MM.1S (cell line): ENCODE measurements around the gene CDH22.

Source experiments
- DNase-seq: peaks from one replicate; pipeline ENCODE4 v3.0.0-alpha.2; 2015
- H2AFZ ChIP-seq: fragments of 300-600 bp; sonication (generic); 2 replicates; pipeline ENCODE4 v1.6.0; 2016; ENCODE audit warnings: antibody characterized with exemption, low read length
- H3F3A ChIP-seq: fragments of 300-600 bp; sonication (generic); 2 replicates; pipeline ENCODE4 v1.6.1; 2016; ENCODE audit warnings: mild to moderate bottlenecking, antibody characterized with exemption, low read length, moderate library complexity, mixed read lengths; ENCODE audit not compliant: insufficient read depth
- H3K27ac ChIP-seq: fragments of 300-600 bp; sonication (generic); 2 replicates; pipeline ENCODE4 v1.5.1; 2016; ENCODE audit warnings: mild to moderate bottlenecking, low read length
- H3K27me3 ChIP-seq: fragments of 300-600 bp; sonication (generic); replicated peaks from 2 replicates; pipeline ENCODE4 v1.6.0; 2016; ENCODE audit warnings: low read length; ENCODE audit not compliant: insufficient read depth
- H3K36me3 ChIP-seq: fragments of 300-600 bp; sonication (generic); replicated peaks from 2 replicates; pipeline ENCODE4 v1.6.1; 2016; ENCODE audit warnings: mild to moderate bottlenecking, low read length, mixed read lengths; ENCODE audit not compliant: insufficient read depth
- H3K4me1 ChIP-seq: fragments of 300-600 bp; sonication (generic); 2 replicates; pipeline ENCODE4 v1.6.1; 2016; ENCODE audit warnings: low read length, mixed read lengths
- H3K4me2 ChIP-seq: fragments of 300-600 bp; sonication (generic); 2 replicates; pipeline ENCODE4 v1.6.0; 2016; ENCODE audit warnings: low read depth, low read length
- H3K4me3 ChIP-seq: fragments of 300-600 bp; sonication (generic); 2 replicates; pipeline ENCODE4 v1.5.1; 2016; ENCODE audit warnings: low read length, mixed read lengths
- H3K79me2 ChIP-seq: fragments of 300-600 bp; sonication (generic); 2 replicates; pipeline ENCODE4 v1.6.1; 2016; ENCODE audit warnings: mixed run types, low read length, mixed read lengths
- H3K9ac ChIP-seq: fragments of 300-600 bp; sonication (generic); 2 replicates; pipeline ENCODE4 v1.6.1; 2016; ENCODE audit warnings: low read length, mixed read lengths
- H3K9me2 ChIP-seq: fragments of 300-600 bp; sonication (generic); replicated peaks from 2 replicates; pipeline ENCODE4 v1.6.1; 2016; ENCODE audit warnings: mild to moderate bottlenecking, low read length, mixed read lengths; ENCODE audit not compliant: insufficient read depth
- H3K9me3 ChIP-seq: fragments of 300-600 bp; sonication (generic); replicated peaks from 2 replicates; pipeline ENCODE4 v1.6.1; 2016; ENCODE audit warnings: mild to moderate bottlenecking, low read length, mixed read lengths; ENCODE audit not compliant: insufficient read depth
- H4K20me1 ChIP-seq: fragments of 300-600 bp; sonication (generic); 2 replicates; pipeline ENCODE4 v1.6.1; 2016; ENCODE audit warnings: mild to moderate bottlenecking, low read length, moderate library complexity, mixed read lengths; ENCODE audit not compliant: insufficient read depth
- CTCF ChIP-seq: fragments of 300-600 bp; sonication (generic); IDR thresholded peaks from 2 replicates; pipeline ENCODE4 v1.5.1; 2016; ENCODE audit warnings: antibody characterized with exemption, low read length, mixed read lengths
- EZH2 ChIP-seq: fragments of 300-600 bp; sonication (generic); optimal IDR thresholded peaks from 2 replicates; pipeline ENCODE3; 2017; ENCODE audit warnings: low read depth, mild to moderate bottlenecking, antibody characterized with exemption, low read length, mixed read lengths
- EZH2phosphoT487 ChIP-seq: fragments of 300-600 bp; sonication (generic); IDR thresholded peaks from 2 replicates; pipeline ENCODE4 v1.6.1; 2018; ENCODE audit warnings: antibody characterized with exemption, low read length

Gene CDH22

DNA sequence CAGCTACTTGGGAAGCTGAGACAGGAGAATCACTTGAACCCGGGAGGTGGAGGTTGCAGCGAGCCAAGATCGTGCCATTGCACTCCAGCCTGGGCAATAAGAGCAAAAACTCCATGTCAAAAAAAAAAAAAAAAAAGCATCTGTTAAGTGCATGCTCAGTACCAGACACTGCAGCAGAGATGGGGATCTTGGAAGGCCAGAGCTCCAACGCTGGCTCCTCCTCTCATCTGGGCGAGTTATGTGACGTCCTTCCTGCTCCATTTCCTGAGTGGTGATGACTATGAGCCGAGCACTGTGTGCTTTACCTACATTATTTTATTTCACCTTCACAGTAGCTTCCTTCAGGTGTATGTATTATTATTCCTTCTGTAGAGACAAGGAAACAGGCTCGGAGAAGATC, 38.5 kb upstream of the CDH22 start:
- no peak for DNase-seq
- no peak overlapping the region for H3K4me2 ChIP-seq
- H3K9me3 ChIP-seq = no peaks in the 10 kb centered on the region
- peaks cover 11% of the 10 kb centered on the region for H3K4me1 ChIP-seq
- TF ChIP-seq EZH2phosphoT487 = no peak
- no peak for TF ChIP-seq CTCF
- no peak for TF ChIP-seq EZH2
- peaks cover 29% of the 10 kb centered on the region for H3K27me3 ChIP-seq
- H4K20me1 ChIP-seq = no peaks in the 10 kb centered on the region
- no peak overlapping the region for H3K9ac ChIP-seq
- no peaks in the 10 kb centered on the region for H3F3A ChIP-seq
- H3K36me3 ChIP-seq = no peaks in the 10 kb centered on the region
- H3K27ac ChIP-seq = no peak overlapping the region
- no peak overlapping the region for H3K4me3 ChIP-seq
- H3K79me2 ChIP-seq = no peaks in the 10 kb centered on the region
- H2AFZ ChIP-seq = no peak overlapping the region
- no peaks in the 10 kb centered on the region for H3K9me2 ChIP-seq

DNA sequence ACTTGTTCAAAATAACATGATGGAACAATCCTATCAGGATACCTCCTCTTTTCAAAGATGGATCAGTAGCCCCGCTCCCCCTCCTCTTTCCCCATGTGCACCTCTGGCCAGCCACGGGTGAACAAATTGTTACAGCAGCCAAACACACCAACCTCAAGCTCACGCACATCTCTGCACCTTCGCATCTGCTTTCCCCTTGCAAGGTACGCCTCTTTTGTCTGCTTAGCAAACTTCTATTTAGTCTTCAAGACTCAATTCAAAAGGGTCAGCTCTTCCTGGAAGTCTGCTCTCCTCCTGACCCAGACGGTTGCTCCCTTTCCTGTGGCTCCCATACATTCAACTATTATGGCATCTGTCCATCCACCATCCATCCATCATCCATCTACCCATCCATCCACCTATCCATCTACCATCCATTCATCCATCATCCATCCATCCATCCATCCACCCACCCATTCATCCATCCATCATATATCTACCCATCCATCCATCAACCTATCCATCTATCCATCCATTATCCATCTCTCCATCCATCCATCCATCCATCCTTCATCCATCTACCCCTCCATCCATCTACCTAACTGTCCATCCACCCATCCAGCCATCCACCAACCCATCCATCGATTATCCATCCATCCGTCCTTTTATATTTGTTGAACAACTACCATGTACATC, 36.3 kb upstream of the CDH22 start:
- H3K27me3 ChIP-seq = peaks cover 41% of the 10 kb centered on the region
- H3K4me1 ChIP-seq = no peaks in the 10 kb centered on the region
- TF ChIP-seq EZH2phosphoT487 (no peak), EZH2 (no peak), CTCF (no peak)

GRCh38 chr20:46343975-46344357, 35.7 kb upstream of the CDH22 start:
- Histone ChIP-seq H3K4me2 (no peak overlapping the region), H3K9me3 (no peaks in the 10 kb centered on the region), H3K36me3 (no peaks in the 10 kb centered on the region), H3K4me3 (no peak overlapping the region), H3K9ac (no peak overlapping the region), H3K79me2 (no peaks in the 10 kb centered on the region), H3K4me1 (no peaks in the 10 kb centered on the region), H3K9me2 (no peaks in the 10 kb centered on the region), H2AFZ (no peak overlapping the region), H3K27ac (no peak overlapping the region), H4K20me1 (no peaks in the 10 kb centered on the region), H3F3A (no peaks in the 10 kb centered on the region), H3K27me3 (peaks cover 48% of the 10 kb centered on the region)
- no peak for TF ChIP-seq EZH2phosphoT487
- TF ChIP-seq CTCF = no peak
- TF ChIP-seq EZH2 = no peak
- no peak for DNase-seq

More for the DNA sequence above, 36.3 kb upstream of the CDH22 start:
- no peak for DNase-seq
- H3K4me2 ChIP-seq = no peak overlapping the region
- H3F3A ChIP-seq = no peaks in the 10 kb centered on the region
- H3K4me3 ChIP-seq = no peak overlapping the region
- no peaks in the 10 kb centered on the region for H3K9me3 ChIP-seq
- no peaks in the 10 kb centered on the region for H4K20me1 ChIP-seq
- H2AFZ ChIP-seq = no peak overlapping the region
- H3K36me3 ChIP-seq = no peaks in the 10 kb centered on the region
- no peaks in the 10 kb centered on the region for H3K9me2 ChIP-seq
- no peak overlapping the region for H3K9ac ChIP-seq
- H3K79me2 ChIP-seq = no peaks in the 10 kb centered on the region
- no peak overlapping the region for H3K27ac ChIP-seq
